HL-60 (cell line): ENCODE measurements around the gene GALNT6.

Experiments used
- DNase-seq, 2 experiments: peaks; one replicate each; pipeline ENCODE4 v3.0.0-alpha.2; 2010 to 2020; ENCODE audit warnings: low read depth in 1 of 2, low spot score in 1 of 2
- H3K27ac ChIP-seq: fragments of 250-450 bp; sonication (Bioruptor Pico); replicated peaks from 2 replicates; pipeline ENCODE4 v1.5.1; 2020; ENCODE audit warnings: mild to moderate bottlenecking, moderate library complexity
- H3K27me3 ChIP-seq: fragments of 250-450 bp; sonication (Bioruptor Pico); 2 replicates; pipeline ENCODE4 v1.5.1; 2021; ENCODE audit warnings: mild to moderate bottlenecking, moderate library complexity; ENCODE audit not compliant: insufficient read depth, poor library complexity, severe bottlenecking
- H3K4me3 ChIP-seq: replicated peaks from 2 replicates; pipeline ENCODE4 v1.5.1; 2011; ENCODE audit warnings: mild to moderate bottlenecking, control low read depth, low read length; ENCODE audit not compliant: insufficient read depth
- CTCF ChIP-seq: IDR thresholded peaks from one replicate; pipeline ENCODE4 v1.5.1; 2011; ENCODE audit warnings: low read length, control low read depth, inconsistent platforms; ENCODE audit not compliant: insufficient read depth
- GABPA ChIP-seq: IDR thresholded peaks from 2 replicates; pipeline ENCODE4 v1.6.1; 2012; ENCODE audit warnings: low read depth
- POLR2AphosphoS5 ChIP-seq: IDR thresholded peaks from 2 replicates; pipeline ENCODE4 v1.6.1; 2012; ENCODE audit warnings: low read depth
- REST ChIP-seq: IDR thresholded peaks from 2 replicates; pipeline ENCODE4 v1.6.1; 2012; ENCODE audit warnings: low read depth; ENCODE audit not compliant: insufficient replicate concordance
- SPI1 ChIP-seq: IDR thresholded peaks from 2 replicates; pipeline ENCODE4 v1.6.1; 2012; ENCODE audit warnings: low read depth, mild to moderate bottlenecking, borderline replicate concordance

The GALNT6 gene

DNA sequence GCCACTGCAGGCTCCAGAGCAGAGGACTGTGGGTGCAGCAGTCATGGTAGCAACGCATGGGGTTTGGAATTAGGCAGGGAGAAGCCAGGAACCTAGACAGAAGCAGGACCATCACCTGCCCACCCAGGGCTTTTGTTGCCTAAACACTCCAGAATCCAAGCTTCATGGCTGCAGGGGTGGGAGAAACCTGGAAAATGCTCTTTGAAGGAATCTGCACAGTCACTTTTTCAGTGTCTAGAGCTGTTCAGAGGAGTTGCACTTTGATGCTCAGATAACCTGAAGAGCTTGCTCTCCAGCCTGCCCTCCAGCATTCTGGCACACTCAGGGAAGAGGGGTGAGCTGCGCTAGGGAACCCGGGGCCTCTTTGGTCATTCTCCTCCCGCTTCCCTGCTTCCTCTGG lies 43.1 kb downstream of the GALNT6 start:
- no peak for DNase-seq
- Histone ChIP-seq H3K27me3 (no peaks in the 10 kb centered on the region), H3K27ac (no peak overlapping the region), H3K4me3 (no peak overlapping the region)
- TF ChIP-seq POLR2AphosphoS5 (no peak), SPI1 (no peak), CTCF (no peak), GABPA (no peak), REST (no peak)

- TF ChIP-seq REST (no peak), POLR2AphosphoS5 (no peak), GABPA (no peak), CTCF (no peak), SPI1 (no peak)
- DNase-seq = no peak
- no peaks in the 10 kb centered on the region for H3K27me3 ChIP-seq
- H3K4me3 ChIP-seq = no peak within 1 kb of the TSS
- no peak within 1 kb of the TSS for H3K27ac ChIP-seq
Measured at GRCh38 chr12:51346581-51346980, 44.6 kb downstream of the GALNT6 start, which contains the start of gene CELA1. Gene CELA1, minus strand, starts transcription at chr12:51346679. Its CDS starts 41 bp downstream, at chr12:51346638.

- no peak for DNase-seq
- no peak for TF ChIP-seq SPI1
- TF ChIP-seq REST = no peak
- TF ChIP-seq GABPA = no peak
Measured at GRCh38 chr12:51345681-51346080, 45.5 kb downstream of the GALNT6 start.

GRCh38 chr12:51343201-51343600 lies 48.0 kb downstream of the GALNT6 start:
- Histone ChIP-seq H3K4me3 (no peak overlapping the region), H3K27ac (no peak overlapping the region), H3K27me3 (no peaks in the 10 kb centered on the region)
- no peak for DNase-seq
- TF ChIP-seq REST = no peak
- no peak for TF ChIP-seq SPI1

More at GRCh38 chr12:51345681-51346080, 45.5 kb downstream of the GALNT6 start:
- Histone ChIP-seq H3K27me3 (no peaks in the 10 kb centered on the region), H3K27ac (no peak overlapping the region), H3K4me3 (no peak overlapping the region)
